Measurements from ENCODE around the gene ALDOB.

ALDOB gene

DNA sequence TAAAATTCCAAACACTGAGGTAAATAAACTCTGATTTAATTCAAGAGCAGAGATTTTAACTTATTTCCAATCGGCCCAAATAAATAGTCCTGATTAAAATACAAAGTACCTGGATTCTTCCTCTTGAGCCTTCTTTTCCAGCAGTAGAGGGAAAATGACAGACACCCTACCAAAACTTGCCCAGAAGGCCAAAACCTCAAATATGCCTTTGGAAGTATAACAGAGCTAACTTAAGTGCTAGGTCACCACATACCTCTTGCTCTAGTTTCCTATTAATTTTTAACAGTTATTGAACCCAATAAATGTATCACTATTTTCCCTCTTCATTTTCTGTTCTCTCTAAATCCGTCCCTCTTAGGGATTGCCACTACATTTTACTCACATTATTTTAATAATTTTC lies 52.2 kb downstream of the ALDOB start:
- DNase-seq (ENCODE audit: low read depth), result no peak

DNA sequence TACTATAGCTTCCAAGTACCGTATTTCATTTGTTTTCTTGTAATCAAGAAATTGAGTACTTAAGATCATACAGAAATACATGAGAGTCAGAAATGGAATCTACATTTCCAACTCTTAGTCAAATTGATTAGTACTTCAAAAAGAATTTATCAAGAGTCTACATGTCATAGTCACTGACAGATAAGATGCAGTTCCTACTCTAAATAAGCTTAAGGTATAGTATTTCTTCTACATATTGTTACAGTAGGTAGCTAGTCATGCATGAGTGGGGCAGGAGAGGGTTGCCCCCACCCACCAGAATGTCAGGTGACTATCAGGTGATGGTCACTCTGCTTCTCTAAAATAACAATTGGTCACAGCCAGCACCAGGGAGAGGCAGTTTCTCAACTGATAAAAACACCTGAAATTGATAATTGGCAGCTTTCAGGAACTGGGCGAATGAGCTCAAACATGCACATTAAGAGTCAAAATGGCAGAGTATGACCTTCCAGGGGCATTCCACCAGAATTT lies 53.7 kb downstream of the ALDOB start:
- DNase-seq (ENCODE audit: low read depth), result no peak

DNA sequence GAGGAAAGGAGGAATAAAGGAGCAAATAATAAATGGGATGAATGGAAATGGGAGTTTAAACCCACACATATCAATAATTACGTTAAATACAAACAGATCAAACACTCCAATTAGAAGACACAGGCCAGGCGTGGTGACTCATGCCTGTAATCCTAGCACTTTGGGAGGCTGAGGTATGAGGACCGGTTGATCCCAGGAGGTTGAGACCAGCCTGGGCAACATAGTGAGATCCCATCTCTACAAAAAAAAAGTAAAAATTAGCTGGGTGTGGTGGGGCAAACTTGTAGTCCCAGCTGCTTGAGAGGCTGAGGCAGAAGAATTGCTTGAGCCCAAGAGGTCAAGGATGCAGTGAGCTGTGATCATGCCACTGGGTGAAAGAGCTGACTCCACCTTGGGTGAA lies 54.5 kb downstream of the ALDOB start:
- DNase-seq (ENCODE audit: low read depth), result no peak

DNA sequence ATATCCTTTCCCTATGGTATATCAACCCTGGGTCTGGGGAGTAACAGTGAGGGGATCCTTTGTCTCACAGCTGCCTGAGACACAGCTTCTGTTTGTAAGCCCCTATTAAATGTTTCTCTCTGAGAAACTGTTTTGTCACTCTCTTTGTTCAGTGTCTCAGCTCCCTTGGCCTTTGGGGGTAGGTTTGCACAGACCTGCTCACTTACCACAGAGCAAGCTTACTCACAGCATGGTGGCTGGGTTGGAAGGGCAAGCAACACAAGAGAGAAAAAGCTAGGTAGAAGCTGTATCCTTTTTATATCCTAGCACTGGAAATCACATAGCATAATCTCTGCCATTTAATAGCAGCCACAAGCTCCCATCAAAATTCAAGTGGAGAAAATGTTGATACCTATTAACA lies 55.3 kb downstream of the ALDOB start:
- no peak for DNase-seq (ENCODE audit: low read depth)

DNA sequence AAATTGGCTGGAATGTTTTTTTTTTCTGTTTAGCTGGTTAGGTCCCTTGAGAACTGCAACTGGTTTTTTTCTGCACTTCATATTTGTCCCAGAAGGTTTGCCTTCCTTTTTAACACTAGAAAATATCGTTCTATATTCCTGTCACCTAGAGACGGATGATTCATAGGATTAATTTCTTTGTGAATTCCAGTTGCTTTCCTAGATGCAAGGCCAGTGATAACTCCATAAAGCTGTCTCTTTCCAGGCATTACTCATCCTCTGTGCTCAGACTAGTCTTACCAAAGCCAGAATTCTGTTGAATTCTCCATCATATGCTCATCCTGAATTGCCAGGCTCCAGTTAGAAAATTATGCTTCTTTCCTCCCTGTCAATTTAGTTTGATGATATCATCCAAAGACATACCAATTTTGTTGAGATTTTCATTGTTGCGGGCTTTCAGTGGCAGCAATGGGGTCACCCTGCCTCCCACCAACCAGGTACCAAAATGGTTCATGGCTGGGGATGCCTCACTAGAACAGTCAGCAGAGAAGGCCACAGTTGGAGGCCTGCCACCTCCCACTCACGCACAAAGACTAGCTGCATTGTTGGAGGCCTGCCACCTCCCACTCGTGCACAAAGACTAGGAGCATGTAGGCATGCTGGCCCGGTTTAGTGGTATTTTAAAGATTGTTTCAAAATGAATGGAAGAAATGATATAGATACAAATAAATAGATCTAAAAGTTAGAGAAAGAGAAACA lies 59.3 kb downstream of the ALDOB start:
- DNase-seq (ENCODE audit: low read depth), result no peak

DNA sequence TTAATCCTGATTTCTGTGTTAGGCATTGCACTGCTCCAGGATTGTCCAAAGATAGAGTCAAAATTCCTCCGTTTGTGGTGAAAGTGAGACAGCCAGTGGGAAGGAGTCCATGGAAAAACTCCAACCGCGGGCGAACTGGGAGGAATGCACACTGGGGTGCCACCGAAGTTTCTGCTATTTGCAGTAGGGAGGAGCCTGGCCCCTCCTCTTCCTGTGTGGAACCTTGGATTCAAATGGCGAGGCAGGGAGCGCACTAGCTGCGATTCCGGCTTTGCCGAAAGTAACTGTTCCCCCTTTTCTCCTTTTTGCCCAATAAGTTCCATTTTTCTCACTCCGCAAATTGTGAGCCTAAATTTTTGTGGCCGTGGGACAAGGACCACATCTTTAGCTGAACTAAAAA lies 60.0 kb downstream of the ALDOB start:
- DNase-seq (ENCODE audit: low read depth), result no peak

DNA sequence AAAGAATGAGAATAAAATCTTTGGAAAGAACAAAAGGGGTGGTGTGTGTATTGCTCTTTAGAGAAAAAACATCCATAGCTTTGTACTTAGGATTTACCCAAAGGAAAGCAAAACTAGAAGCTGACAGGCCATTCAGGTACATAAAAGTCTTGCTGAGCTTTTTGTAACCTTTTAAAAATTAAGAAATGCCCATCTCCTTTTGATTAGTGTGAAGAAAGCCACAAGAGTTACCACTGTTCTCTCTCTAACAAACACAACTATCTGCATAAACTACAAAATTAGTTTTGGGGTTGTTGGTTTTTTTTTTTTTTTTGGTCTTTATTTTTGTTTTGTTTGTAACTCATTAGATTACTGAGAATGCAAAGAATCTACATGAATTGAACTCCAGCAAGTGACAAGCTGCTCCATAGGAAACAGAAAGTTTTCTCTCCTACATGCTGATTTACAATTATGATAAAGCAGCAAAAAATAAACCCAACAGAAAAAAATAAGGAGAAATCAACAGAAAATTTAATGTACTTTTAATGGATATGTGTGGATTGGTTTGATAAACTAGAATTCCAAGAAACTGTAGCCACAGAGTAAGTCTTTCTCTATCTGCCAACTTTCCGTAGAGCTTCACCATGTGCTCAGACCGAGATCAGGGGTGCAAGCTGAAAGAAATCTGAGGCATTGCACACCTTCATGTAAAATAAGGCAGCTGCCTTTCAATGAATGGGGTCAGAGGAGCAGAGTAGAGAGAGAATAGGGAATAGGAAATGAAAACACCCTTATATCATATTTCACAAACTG lies 63.1 kb downstream of the ALDOB start:
- no peak for DNase-seq (ENCODE audit: low read depth)

DNA sequence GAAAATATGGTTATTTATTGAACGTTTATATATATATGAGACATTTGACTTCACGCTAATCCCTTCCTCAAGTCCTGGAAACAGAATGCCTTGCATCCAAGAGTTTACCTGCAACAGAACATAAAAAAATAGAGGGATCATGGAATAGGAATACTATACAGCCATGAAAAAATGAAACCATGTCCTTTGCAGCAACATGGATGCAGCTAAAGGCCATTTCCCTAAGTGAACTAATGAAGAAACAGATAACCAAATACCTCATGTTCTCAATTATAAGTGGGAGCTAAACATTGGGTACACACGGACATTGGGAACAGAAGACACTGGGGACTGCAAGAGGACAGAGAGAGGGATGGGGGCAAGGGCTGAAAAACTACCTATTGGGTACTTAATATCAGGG lies 63.8 kb downstream of the ALDOB start:
- DNase-seq (ENCODE audit: low read depth), result no peak

Measured in stimulated activated CD4-positive, alpha-beta T cell treated with anti-CD3 and anti-CD28 coated beads, Interleukin-2, amount 100 ng/mL, for 4 hours (primary cell).